T-helper 17 cell (primary cell): ENCODE data around the gene RBCK1. TPM values are rescaled to one million over a fixed set of nuclear protein-coding genes. Genes with fewer than 3 reads are reported as not detected.

Source experiments
- ATAC-seq: fragments of 150-1000 bp; cut with Tn5 transposase; 2 replicates; pipeline ENCODE4 v1.10.0; 2021; ENCODE audit warnings: mild to moderate bottlenecking, moderate library complexity
- DNase-seq, 3 donors: peaks; one replicate each; pipeline versions ENCODE4 v3.0.0 to v3.0.0-alpha.2; 2020 to 2021
- H3K9me3 ChIP-seq: one replicate; pipeline ENCODE4 v1.7.0; 2013; ENCODE audit warnings: low read length, mild to moderate bottlenecking; ENCODE audit not compliant: control insufficient read depth, poor library complexity, severe bottlenecking
- H3K27ac Mint-ChIP-seq: one replicate; pipeline ENCODE4 v1.8.0; 2022; ENCODE audit warnings: mild to moderate bottlenecking, moderate library complexity, mixed read lengths
- H3K27me3 Mint-ChIP-seq: one replicate; pipeline ENCODE4 v1.8.0; 2022; ENCODE audit warnings: mixed read lengths
- H3K36me3 Mint-ChIP-seq: one replicate; pipeline ENCODE4 v1.8.0; 2022; ENCODE audit warnings: low read depth, mixed read lengths
- H3K4me1 Mint-ChIP-seq: one replicate; pipeline ENCODE4 v1.8.0; 2022; ENCODE audit warnings: mild to moderate bottlenecking, mixed read lengths
- H3K4me3 Mint-ChIP-seq: one replicate; pipeline ENCODE4 v1.8.0; 2022; ENCODE audit warnings: mild to moderate bottlenecking, moderate library complexity, mixed read lengths
- total RNA-seq, 4 donors: library from RNA in 2 of 4; stranded (reverse) in 2 of 4; gene quantifications; one replicate each; pipeline ENCODE4 v1.2.3 and lab custom pipeline; 2022 to 2026

RBCK1 gene
- total RNA-seq (10 to 100 TPM; 62.1 to 72.7 TPM), total RNA-seq (lab: John Stamatoyannopoulos, UW) (50.7 to 60.6 reads per million in 2 donors)

DNA sequence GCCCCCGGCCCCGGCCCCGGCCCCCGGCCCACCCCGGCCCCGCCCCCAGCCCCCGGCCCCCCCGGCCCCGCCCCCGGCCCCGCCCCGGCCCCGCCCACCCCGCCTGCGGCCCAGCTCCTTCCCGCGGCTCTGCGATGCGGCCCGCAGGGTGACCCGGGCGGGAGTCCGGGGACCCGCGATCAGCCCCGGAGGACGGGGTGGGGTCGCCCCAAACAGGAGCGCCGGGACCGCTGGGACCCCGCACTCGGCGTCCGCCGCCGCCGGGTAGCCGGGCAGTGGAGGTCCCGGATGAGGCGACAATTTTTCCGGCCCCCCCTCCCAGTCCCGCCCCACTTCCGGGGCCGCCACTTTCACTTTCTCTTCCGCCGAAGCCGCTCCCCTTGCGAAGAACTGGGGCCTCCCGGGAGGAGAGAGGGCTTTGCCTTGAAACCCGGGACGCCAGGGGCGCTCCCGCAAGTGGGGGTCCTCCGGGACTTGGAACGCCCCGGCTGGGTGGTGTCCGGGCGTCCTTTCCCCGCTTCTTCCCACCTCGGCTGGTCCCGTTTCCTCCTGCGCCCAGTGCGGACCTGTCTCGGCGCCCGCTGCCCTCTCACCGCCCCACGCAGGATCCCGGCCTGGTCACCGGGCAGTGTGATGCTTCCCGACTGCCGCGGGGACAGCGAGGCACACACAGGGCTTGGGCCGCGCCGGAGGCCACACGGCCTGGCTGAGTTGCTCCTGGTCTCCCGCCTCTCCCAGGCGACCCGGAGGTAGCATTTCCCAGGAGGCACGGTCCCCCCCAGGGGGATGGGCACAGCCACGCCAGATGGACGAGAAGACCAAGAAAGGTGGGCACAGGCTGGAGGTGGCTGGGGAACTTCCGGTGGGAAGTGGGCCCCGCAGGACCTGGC, at the start of gene RBCK1:
TSS of gene RBCK1 (plus strand) at position 347 of the 890 bp plus-strand sequence. CDS start at position 806, 459 bp downstream.
- Mint-ChIP-seq H3K27ac (peak within 1 kb of the TSS; percentile 94), H3K4me3 (peak within 1 kb of the TSS; percentile 98), H3K27me3 (no peaks in the 10 kb centered on the region), H3K36me3 (no peaks in the 10 kb centered on the region), H3K4me1 (peaks cover 38% of the 10 kb centered on the region)
- H3K9me3 ChIP-seq: no peaks in the 10 kb centered on the region
- DNase-seq: peak; percentile 76 to 85 (median 81)
- ATAC-seq: peak; percentile 81

DNA sequence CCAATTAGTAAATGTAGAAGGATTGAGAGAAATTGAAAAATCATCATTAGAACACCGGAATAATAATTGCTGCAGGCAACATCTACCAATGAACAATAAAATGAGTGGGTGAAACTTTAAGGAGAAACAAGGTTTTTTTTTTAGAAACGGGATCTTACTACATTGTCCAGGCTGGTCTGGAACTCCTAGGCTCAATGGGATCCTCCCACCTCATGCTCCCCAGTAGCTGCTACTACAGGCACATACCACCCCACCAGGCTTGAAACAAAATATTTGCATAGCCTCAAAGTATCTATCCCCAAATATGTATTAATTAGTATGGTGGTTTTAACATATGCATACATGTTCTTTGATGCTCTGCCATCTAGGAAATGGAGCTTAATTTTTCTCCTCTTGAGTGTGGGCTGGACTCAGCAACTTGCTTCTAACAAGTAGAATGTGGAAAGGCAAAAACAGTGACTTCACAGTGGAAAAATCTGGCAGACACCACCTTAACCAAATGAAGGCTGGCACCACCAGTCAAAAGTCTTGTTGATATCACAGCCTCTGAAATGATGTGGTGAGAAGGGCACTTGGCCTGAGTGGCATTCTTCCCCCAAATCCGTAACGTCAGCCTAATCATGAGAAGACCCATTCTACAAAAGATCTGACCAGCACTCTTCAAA, 49.1 kb upstream of the RBCK1 start:
- ATAC-seq: no peak
- no peak overlapping the region for H3K4me3 Mint-ChIP-seq
- peaks cover 7% of the 10 kb centered on the region for H3K4me1 Mint-ChIP-seq
- no peaks in the 10 kb centered on the region for H3K9me3 ChIP-seq
- H3K27ac Mint-ChIP-seq: no peak overlapping the region
- no peaks in the 10 kb centered on the region for H3K36me3 Mint-ChIP-seq
- no peak for DNase-seq
- peaks cover 10% of the 10 kb centered on the region for H3K27me3 Mint-ChIP-seq

DNA sequence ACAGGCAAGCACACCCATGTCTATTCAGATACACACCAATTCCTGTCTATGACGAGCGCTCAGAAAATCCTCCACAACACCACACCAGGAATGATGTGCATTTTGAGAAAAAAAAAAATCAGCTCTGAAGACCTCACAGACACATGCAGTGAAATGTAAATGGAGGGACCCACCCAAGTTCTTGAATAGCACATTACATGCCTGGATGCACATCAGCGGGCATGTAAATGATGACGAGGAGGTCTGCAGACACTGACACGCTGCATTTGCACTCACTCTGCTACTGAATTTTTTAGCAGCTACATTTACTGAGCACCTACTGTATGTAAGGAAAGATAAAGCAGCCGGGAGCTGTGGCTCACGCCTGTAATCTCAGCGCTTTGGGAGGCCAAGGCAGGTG, 46.5 kb upstream of the RBCK1 start:
- ATAC-seq (no peak), DNase-seq (no peak)
- peaks cover 24% of the 10 kb centered on the region for H3K4me1 Mint-ChIP-seq
- no peak overlapping the region for H3K4me3 Mint-ChIP-seq
- no peaks in the 10 kb centered on the region for H3K9me3 ChIP-seq
- H3K27me3 Mint-ChIP-seq: peaks cover 10% of the 10 kb centered on the region
- H3K27ac Mint-ChIP-seq: no peak overlapping the region
- H3K36me3 Mint-ChIP-seq: no peaks in the 10 kb centered on the region

DNA sequence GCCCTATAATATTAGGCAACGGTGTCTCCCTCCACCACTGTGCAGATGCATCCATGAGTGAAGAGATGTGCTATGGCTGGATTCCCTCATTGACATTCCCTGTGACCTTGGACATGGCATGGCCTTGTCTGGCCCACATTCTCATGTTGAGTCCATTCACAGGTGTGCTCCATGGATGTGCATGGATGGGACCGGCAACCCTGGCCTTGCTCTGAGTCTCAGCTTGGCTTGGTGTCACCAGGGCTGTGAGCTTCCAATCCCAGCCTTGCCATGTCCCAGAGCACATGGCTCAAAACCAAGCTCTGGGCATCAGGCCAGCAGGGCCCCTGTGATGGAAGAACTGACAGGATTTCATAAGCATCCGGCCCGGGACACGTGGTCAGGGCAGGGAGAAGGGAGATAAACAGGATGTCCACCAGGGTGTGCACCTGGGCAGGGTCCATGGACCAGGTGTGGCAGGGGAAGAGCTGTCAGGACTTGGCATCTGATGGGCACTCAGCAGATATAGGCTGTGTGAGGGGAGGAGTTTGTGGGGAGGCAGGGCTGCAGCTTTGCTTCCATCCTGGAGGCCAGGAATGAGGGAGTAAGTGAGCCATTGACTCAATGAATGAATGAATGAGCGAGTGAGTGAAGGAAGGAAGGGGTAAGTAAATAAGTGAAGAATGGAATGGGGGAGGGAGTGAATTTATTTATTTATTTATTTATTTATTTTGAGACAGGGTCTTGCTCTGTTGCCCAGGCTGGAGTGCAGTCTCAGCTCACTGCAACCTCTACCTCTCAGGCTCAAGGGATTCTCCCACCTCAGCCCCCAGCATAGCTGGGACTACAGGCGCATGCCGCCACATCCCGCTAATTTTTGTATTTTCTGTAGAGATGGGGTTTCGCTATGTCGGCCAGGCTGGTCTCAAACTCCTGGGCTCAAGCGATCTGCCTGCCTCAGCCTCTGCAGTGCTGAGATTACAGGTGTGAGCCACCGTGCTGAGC, 45.5 kb upstream of the RBCK1 start:
- Mint-ChIP-seq H3K27ac (peak overlapping the region; percentile 70), H3K36me3 (no peaks in the 10 kb centered on the region), H3K4me3 (peak overlapping the region; percentile 36), H3K4me1 (peaks cover 23% of the 10 kb centered on the region), H3K27me3 (peaks cover 5% of the 10 kb centered on the region)
- DNase-seq: no peak
- ATAC-seq: peak; percentile 36
- no peaks in the 10 kb centered on the region for H3K9me3 ChIP-seq

DNA sequence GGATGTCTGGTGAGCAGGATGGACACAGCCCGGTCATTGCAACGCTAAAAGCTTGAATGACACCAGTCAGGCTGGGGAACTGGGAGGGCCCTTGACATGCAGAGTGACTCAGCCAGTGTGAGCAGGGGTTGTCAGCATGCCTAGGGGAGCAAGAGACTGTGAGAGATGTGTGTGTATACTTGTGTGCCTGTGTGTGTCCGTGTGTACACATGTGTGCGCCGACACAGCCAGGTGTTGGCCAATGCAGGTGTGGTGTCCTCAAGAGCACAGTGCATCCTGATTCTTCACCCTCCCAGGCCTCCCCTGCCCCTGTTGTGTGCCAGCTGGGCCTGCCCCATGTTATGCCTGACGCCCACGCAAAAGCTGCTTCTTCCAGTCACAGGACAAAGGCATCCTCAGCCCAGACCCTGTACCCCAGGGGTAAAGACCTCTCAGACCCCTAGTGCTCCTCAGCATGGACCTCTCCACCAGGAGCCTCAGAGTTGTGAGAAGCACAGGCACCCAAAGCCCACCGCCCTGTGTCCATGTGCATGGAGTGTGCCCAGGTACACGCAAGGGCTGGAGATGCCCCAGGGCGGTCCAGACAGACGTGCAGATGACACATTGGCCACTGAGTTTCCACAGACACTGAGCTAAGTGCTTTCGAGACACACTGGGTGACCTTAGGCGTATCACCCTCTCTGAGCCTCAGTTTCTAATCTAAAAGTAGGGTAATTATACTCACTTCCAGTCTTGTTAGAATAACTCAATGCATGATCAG, 44.6 kb upstream of the RBCK1 start:
- ATAC-seq (no peak), DNase-seq (no peak)
- Mint-ChIP-seq H3K4me3 (no peak overlapping the region), H3K27ac (no peak overlapping the region), H3K27me3 (peaks cover 5% of the 10 kb centered on the region), H3K36me3 (no peaks in the 10 kb centered on the region), H3K4me1 (peaks cover 23% of the 10 kb centered on the region)
- H3K9me3 ChIP-seq: no peaks in the 10 kb centered on the region

DNA sequence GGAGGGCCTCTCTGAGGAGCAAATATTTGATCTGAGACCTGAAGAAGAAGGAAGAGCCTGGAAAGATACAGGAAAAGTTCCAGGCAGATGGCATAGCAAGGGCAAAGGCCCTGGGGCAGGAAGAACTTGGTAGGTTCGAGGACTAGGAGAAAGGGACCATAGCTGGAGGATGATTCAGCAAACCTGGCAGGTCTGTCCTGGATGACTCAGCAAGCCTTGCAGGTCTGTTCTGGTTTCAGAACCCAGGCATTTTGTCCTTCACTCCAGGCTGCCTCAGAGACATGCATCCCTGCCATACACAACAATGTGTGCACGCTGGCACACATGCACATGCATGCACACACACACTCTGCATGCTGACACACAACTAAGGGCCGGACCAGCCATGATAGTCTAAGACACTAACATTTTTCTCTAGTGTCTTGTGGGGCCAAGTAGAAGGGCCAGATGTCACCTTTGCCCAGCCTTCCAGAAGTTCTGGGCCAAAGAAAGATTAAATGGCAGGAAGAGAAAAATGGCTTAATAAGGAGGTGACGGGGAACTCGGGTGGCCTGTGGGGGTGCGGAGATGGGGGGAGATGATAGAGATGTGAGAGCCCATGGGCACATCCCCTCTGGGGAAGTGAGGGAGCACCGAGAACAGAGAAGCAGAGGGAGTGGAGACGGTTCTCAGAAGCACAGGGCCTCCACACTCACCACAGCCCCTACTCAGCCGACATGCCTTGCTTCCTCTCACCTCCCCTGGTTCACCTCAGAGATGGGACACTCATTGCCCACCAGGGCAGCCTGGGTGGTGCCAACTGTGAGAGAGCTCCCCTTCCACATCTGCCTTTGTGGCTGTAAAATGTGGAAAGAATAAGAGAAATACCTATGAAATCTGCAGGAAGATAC, 42.9 kb upstream of the RBCK1 start:
- Mint-ChIP-seq H3K4me3 (peak overlapping the region; percentile 53), H3K27ac (peak overlapping the region; percentile 51), H3K4me1 (peaks cover 30% of the 10 kb centered on the region), H3K27me3 (peaks cover 2% of the 10 kb centered on the region), H3K36me3 (peaks cover 2% of the 10 kb centered on the region)
- ATAC-seq (no peak), DNase-seq (no peak)
- no peaks in the 10 kb centered on the region for H3K9me3 ChIP-seq

DNA sequence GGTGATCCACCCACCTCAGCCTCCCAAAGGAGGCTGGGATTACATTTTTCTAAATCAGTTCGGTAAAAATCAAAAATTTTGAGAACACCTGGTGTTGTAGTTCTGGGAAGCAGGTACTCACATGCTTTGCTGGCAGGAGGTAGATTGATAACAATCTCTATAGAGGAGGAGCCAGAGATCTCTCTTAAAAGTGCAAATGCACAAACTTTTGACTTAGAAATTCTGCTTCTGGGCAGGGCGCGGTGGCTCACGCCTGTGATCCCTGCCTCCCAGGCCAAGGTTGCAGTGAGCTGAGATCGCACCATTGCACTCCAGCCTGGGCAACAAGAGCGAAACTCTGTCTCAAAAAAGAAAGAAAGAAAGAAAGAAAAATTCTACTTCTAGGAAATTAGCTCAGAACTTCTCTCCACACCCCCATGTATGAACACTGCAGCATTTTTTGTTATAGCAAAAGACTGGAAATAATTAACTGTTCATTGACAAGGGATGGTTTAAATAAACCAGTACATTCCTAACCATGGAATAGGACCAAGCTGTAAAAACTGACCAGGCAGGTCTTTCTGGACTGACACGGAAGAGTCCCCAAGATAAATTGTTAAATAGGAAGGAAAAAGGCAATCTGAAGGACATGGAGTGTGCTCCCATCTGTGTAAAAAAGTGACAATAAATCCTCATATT, 41.9 kb upstream of the RBCK1 start:
- Mint-ChIP-seq H3K4me1 (peaks cover 32% of the 10 kb centered on the region), H3K27ac (peak overlapping the region; percentile 51), H3K27me3 (peaks cover 4% of the 10 kb centered on the region), H3K36me3 (peaks cover 2% of the 10 kb centered on the region), H3K4me3 (peak overlapping the region; percentile 61)
- DNase-seq (no peak), ATAC-seq (no peak)
- H3K9me3 ChIP-seq: no peaks in the 10 kb centered on the region

DNA sequence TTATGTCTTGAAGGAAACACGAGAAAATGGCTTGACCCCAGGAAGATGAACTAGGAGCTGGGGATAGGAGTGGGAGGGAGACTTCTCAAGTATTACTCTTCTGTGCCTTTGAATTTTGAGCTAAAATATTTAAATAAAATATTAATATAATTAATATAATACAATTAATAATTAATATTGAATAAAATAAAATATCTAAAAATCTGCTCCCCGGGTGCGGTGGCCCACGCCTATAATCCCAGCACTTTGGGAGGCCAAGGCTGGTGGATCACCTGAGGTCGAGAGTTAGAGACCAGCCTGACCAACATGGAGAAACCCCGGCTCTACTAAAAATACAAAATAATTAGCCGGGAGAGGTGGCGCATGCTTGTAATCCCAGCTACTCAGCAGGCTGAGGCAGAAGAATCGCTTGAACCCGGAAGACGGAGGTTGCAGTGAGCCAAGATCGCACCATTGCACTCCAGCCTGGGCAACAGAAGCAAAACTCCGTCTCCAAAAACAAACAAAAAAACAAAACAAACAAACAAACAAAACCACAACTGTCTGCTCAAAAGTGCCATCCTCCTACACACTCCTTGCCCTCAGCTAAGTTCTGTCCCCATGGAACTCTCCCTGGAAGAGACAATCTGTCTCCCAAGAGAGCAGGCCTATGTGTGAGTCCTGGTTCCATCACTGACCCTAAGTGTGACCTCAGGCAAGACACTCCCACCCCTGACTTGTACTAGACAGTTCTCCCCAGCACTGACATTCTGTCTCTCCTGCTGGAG, 41.2 kb upstream of the RBCK1 start:
- H3K9me3 ChIP-seq: no peaks in the 10 kb centered on the region
- Mint-ChIP-seq H3K27ac (no peak overlapping the region), H3K4me1 (peaks cover 33% of the 10 kb centered on the region)

DNA sequence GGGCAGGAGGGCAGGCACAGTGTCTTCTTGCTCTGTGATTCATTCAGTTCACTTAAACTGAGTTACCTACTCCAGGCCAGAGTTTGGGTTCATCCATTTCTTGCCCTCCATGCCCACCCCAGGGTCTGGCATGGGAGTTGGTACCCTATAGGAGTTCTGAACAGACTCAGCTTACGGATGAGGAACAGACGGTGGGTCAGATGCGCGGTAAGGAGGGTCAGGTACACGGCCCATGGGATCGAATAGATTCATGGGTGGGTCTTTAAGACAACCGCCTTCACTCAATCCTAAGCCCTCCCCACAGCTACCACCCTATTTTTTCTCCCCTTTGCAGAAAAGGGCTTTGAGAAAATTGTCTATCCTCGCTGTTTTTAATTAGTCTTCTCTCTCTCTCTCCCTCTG, 40.6 kb upstream of the RBCK1 start:
- H3K27me3 Mint-ChIP-seq: peaks cover 4% of the 10 kb centered on the region
- no peaks in the 10 kb centered on the region for H3K9me3 ChIP-seq
- H3K4me3 Mint-ChIP-seq: peak overlapping the region; percentile 21
- ATAC-seq: no peak
- peaks cover 32% of the 10 kb centered on the region for H3K4me1 Mint-ChIP-seq
- no peak for DNase-seq
- H3K36me3 Mint-ChIP-seq: peaks cover 2% of the 10 kb centered on the region
- no peak overlapping the region for H3K27ac Mint-ChIP-seq

More for the DNA sequence above, 41.2 kb upstream of the RBCK1 start:
- Mint-ChIP-seq H3K4me3 (no peak overlapping the region), H3K27me3 (peaks cover 4% of the 10 kb centered on the region), H3K36me3 (peaks cover 2% of the 10 kb centered on the region)
- DNase-seq (no peak), ATAC-seq (no peak)

DNA sequence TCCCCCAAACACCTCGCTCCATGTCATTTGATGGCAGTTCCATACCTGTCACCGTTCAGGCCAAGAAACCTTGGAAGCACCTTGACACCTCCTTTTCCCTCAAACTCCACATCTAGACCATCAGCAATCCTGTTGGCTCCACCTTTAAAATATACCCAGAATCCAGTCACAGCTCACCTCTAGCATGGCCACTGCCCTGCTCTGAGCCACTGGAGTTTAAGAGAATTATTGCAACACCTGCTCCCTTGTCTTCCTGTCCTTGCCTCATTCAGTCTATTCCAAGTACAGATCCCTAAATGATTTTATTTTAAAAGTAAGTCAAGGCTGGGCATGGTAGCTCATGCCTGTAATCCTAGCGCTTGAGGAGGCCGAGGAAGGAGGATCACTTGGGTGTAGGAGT, 39.2 kb upstream of the RBCK1 start:
- Mint-ChIP-seq H3K27me3 (peaks cover 4% of the 10 kb centered on the region), H3K4me3 (no peak overlapping the region), H3K36me3 (peaks cover 2% of the 10 kb centered on the region), H3K4me1 (peaks cover 32% of the 10 kb centered on the region), H3K27ac (no peak overlapping the region)
- DNase-seq (no peak), ATAC-seq (no peak)
- no peaks in the 10 kb centered on the region for H3K9me3 ChIP-seq
